T follicular helper cell (primary cell): ENCODE data around the gene PPARG.

Experiments used
- DNase-seq: peaks from one replicate; pipeline ENCODE4 v3.0.0-alpha.2; 2020; ENCODE audit warnings: low read depth

Gene PPARG

DNA sequence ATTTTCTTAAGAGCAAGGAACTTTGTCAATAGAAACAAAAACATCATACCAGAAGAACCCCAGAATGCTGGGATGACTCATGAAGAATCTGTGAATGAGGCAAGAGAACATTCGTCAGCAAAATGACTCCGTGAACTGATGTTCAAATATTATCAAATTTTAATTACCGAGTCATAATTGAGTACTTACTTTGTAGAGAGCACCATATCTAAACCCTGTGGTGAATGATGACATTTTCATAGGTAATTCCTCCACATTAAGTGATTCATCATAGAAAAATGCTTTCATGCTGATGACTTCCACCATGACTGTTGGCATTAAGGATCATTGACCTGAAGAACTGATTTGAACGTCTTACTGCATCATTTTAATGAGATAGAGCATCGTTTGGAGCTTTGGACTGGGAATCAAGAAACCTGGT lies 56.3 kb downstream of the PPARG start:
- DNase-seq = no peak

DNA sequence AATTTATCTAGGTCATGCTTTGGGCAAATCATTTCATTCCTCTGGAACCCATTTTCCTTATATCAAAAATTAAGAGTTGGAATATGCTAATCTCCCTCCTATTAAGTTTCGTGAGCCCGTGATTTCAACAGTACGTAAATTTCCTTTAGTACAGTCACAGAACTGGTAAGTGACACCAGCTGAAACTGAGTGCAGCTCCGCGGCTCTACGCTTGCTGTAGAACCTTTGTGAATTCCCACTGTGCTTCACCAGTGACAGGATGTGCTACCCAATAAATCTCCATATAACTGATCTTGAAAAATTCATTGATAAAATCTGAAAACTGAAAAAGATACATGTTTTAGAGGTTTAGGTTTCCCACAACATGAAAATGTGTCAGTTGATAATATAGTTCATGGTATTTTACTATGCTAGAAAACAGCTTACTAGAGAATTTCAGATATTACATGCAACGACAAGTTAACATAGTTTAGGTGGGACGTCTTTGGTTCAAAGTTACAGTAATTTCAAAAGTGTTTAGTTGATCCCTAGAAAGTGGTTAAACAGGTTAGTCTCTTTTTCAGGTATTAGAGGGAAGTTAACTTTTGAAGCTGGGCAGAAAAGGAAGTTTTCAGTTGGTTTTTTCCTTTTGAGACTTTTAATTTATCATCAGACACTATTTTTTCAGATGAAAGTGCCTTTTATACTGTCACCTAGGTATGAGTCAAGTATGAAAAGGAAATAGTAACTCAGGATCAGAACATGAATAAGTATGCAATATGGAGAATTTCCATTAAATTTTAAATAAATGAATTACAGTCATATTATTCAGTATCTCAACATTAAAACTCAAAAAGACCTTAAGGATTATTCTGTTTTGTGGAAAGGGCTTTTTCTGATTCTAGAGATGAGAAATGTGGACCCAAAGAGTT lies 57.0 kb downstream of the PPARG start:
- DNase-seq = no peak

DNA sequence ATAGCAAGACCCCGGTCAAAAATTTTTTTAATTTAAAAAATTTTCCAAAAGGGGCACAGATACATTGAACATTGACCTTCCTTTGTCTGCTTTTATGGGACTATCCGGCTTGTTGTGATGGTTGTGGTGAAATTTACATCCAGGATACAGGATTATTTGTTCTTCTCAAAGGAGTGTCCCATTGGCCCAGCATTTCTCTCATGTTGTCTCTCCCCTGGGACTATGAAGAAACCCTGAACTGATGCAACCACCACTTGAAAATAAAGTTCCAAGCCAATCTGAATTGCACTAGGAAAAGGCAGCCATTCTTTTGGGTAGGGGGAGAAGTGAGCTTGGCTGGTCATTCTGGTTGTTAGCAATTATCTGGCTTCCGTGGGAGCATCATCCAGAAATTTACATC lies 58.4 kb downstream of the PPARG start:
- no peak for DNase-seq

DNA sequence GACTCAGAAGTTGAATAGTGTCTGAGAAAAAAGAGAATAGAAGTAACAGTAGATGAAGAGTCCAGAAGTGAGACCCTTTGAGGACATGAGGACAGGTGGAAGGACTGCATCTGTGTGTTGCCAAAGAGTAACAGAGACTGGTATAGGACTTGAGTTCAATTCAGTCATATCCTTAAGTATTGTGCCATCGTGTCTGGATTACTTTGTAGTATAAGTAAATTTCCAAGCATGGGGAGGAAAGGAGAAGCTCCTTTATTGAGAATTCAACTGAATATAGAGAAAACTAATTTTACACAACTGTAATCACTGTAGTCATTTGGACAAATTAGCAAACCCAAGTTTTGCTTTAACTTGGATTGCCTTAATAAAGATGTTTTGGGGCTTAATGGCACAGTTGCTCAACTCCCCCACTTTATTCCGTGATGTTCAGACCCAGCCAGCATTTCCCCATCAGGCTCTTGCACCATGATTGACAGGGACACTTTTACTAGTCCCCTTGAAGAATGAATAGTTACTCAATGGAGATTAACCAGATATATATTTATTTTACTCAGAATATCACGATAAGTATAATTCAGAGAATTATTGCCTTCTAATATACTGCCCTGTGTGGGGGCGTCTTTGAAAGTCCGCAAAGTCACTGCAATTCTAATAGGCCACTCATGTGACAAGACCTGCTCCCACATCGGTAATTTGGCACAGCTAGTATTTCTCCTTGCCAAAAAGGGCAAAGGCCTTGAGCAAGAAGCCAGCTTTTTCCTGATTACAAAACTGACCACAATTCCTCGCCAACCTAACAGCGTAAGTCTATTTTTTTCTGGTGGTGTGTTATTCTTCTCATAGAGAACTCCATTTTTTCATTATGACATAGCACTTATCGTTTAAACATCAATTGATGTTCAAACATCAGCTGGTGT lies 61.3 kb downstream of the PPARG start:
- no peak for DNase-seq

DNA sequence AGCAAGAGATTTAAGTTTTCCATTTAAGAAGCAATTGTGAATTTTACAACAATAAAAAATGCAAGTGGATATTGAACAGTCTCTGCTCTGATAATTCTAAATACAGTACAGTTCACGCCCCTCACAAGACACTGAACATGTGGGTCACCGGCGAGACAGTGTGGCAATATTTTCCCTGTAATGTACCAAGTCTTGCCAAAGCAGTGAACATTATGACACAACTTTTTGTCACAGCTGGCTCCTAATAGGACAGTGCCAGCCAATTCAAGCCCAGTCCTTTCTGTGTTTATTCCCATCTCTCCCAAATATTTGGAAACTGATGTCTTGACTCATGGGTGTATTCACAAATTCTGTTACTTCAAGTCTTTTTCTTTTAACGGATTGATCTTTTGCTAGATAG lies 62.3 kb downstream of the PPARG start:
- no peak for DNase-seq

DNA sequence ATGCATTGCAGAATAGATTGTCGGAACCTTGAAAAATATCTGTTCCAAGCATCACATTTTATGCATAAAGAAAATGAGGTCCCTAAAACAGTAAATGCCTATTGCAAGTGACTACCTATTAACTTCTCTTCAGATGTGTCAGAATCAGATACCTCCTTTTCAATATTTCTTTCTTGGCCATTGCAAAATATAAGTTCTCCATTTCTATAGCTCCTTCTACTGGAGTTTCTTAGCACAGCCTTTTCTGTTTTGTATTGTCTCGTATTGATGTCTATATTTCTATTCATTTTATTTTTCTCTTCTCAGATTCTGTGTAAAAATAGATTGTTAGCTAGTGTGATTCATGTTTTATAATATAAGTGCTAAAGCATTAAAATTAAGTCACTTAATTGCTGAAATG lies 63.4 kb downstream of the PPARG start:
- no peak for DNase-seq

DNA sequence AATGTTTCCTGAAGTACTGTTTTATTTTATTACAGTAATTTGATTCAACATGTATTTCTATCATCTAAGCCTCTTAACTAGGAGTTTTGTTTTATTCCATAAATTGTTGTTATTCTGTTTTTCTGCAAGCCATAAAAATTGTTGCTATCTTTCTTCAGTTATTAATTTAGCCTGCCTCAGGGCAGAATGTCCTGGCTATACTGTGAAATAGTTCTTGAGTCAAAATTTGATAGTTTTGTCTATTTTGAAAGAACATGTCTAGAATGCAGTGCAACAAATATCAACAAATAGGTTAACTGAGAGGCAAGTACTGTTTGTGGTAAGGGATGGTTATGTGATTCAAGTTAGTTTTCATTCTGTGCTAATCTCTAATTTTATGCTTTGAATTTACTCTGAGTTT lies 63.9 kb downstream of the PPARG start:
- DNase-seq = no peak

DNA sequence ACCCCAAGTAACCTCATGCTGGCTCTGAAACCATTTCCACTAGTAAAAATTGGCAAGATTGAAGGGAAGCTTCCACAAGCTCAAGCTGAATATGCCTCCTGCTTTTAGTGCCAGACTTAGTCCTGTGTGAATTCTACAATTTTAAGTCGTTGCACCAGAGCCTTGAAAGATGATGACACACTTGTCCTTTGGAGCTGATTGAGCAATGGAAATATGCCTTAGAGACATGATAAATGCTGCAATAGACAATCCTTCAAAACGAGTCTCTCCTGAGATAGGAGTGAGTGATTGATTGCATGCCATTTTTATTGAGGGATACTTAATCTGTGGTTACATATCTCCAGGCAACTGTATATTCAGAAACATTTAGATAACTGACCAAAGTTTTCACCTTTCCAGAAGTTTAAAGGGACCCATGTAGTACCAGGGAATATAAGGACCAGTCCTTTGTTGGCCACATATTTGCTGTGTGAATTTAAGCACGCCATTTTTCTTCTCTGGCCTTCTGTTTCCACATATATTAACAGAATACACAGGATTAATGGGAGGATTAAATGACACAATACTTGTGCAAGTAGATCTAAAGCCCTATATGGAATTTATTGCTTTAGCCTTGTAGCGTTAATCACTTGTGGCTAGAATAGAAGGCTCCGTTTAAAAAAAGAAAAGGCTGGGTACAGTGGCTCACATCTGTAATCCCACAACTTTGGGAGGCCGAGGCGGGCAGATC lies 65.1 kb downstream of the PPARG start:
- DNase-seq = no peak

DNA sequence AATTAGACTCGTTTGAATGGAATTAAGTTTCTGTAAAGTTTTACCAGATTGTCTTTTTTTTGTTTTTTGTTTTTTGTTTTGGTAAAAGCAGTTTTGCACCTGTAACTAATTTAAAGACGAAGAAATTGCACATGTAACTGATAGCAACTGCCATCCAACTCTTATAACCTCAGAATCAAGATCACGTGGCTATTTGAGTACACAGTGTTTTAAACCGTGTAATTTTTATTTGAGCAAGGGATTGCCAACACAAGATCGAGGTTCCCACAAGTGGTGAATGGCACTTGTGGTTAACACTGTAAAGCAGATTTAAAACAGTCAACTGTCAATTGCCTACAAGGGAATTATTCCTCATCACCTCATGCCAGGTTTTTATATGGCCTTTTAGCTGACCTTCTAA lies 67.3 kb downstream of the PPARG start:
- no peak for DNase-seq

DNA sequence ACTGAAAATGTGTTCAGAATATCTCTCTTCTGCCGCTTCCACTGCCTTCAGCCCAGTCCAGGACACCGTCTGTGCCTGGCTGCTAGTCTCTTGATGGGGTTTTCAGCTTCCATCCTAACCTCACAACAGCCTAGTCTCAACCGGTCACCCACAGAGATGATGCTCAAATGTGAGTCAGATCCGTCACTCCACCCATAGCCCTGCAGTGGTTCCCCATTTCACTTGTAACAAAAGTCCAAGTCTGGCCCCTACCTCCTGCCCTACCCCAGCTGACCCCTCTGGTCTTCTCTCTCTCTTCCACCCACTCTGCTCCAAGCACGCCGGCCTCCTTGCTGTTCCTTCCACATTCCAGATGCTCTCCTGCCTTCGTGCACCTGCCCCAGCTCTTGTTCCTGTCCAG lies 68.1 kb downstream of the PPARG start:
- no peak for DNase-seq

DNA sequence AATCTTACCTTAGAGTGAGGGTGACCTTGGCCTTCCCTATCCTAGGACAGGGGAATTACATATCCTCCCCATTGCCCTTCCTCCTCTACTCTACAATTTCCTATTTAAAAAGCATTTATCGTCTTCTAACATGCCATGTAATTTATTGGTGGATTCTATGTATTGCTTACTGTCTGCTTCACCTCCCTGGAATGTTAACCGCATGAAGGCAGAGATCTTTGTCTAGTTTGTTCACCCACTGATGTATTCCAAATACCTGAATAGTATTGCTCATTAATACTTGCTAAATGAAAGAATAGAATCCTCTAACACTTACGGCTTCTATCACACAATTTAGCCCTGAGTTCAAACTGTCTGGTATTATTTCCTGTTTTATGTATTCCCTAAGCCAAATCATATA lies 68.6 kb downstream of the PPARG start:
- no peak for DNase-seq

DNA sequence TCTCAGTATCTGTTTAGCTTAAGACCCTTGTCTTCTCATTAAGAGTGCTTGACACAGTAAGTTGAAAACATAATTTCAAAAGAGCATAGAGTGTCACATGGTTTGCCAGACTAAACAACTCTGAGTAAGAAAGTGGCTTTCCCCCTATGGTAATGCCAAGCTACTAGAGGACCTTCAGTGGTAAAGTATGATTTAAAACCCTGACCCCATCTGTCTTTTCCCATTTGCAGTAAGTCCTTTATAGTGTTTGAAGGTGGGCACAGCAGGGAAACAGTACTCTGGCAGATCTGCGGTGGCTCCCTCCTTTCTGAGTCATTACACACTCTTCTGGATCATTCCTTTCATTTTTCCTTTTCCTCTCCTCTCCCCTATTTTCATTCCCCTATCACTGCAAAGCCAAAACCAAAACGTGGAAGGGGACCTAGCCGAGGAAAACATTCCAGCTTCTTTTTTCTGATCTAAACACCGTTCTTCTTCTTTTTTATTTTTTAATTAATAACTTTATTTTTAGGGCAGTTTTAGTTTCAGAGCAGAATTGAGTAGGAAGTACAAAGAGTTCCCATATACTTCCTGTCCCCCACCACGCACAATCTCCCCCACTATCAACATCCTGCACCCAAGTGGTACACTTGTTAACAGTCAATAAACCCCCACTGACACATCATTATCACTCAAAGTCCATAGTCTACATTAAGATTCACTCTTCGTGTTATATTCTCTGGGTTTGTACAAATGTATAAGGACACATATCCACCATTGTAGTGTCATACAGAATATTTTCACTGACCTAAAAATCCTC lies 74.7 kb downstream of the PPARG start:
- DNase-seq = no peak

DNA sequence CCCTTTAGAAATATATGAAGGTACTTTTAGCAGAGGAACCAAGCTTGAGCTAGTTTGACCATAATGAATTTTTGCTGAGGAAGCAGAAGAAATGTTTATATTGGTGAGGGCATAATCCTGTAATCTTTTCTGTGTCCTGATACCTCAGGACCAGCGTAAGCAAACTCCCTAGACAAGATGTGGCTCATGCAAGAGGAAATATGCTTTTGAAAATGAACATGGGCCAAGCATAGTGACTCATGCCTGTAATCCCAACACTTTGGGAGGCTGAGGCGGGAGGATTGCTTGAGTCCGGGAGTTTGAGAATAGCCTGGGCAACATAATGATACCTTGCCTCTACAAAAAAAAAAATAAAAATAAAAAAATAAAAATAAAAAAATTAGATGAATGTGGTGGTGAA lies 78.5 kb downstream of the PPARG start:
- no peak for DNase-seq

DNA sequence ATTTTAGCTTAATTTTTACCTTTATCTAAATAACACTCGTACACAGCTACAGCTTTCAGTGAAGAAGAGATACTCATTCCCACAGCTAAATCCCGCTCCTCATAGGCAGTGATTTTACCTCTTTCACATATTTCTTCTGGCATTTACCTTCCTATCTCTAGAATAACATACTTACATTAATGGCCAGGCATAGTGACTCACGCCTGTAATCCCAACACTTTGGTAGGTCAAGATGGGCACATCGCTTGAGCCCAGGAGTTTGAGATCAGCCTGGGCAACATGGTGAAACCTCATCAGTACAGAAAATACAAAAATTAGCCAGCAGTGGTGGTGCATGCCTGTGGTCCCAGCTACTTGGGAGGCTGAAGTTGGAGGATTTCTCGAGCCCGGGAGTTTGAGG lies 80.2 kb downstream of the PPARG start:
- no peak for DNase-seq

DNA sequence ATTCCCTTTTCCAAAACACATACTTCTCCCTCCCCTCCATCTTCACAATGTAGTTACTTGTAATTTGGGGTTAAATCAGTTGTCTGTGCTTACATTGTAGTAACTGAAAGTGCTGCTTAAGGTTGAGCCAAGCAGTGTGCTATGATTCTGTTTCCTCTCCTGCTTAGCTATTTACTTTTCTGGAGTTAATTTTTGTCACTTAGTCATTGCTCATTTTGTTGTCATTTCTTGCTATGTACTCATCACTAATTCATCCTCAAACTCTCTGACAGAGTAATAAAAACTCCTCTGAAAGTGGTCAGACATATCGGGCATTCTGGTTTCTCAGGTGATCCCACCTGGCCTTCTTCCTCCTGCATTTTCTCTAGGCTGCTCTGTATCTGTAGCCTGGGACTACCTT lies 80.7 kb downstream of the PPARG start:
- no peak for DNase-seq

DNA sequence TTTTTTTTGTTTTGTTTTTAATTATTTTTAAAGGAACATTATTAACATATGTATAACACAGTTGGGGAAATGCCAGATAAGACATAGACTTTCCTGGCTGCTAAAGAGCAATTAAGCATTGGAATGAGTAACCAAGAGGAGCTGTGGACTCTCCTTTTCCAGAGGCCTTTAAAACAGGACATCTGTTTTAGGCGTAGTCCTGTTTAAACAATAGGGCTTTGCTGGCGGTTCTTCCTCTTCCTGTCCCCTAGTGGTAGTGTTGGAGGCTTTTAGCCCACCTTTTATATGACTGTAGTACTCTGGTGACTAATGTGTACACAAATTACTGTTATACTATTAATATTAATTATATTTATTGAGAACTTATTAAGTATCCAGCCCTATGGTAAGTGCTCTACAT lies 81.9 kb downstream of the PPARG start:
- no peak for DNase-seq

DNA sequence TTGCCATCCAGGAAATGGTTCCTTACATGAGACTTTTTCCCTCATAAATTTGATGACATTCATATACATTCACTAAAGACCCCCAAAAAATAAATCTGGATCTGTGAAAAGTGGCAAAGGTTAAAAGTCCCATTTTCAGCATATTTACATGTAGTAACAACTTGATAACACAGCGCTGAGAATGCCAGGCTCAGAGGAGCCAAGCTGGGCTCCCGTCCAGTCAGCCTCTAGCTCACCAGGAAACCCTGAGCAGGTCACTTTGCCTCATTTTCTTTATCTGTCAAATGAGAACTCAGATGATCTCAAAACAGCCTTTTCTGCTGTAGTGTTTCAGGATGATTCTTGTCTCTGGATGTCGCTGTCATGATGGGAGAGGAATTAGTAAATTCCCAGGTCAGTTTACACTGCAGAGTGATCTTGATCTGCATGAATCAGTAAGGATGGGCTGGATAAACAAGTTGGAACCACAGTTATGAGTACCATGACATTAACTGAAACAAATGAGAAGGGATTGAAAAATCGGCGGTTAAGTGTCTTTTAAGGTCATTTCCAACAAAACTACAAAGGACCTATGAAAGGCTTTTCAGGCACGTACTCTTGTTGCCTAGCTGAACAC lies 82.8 kb downstream of the PPARG start:
- no peak for DNase-seq

DNA sequence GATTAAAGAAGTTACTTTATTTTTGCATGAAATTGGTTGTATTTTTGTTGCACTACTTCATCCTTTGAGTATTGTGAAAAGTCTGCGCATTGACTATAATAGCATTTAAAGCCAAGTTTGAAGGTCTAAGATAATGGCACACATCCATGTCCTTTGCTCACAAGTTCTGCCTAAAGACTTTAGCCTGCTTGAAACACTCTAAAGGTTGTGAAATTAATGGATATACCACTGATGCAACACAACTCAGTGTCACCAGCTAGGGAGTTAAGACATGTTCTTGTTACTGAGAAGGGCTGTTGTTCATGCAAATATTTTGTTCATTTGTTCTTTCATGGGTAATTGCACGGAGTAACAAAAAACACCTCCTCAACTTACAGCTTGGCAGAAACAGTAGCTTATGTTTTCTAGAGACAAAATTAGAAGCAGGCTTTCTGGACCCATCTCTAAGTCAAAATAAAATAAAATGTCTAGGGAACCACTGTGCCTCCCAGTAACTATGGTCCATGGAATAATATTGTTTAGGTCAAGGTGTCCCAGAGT lies 83.9 kb downstream of the PPARG start:
- DNase-seq = no peak

DNA sequence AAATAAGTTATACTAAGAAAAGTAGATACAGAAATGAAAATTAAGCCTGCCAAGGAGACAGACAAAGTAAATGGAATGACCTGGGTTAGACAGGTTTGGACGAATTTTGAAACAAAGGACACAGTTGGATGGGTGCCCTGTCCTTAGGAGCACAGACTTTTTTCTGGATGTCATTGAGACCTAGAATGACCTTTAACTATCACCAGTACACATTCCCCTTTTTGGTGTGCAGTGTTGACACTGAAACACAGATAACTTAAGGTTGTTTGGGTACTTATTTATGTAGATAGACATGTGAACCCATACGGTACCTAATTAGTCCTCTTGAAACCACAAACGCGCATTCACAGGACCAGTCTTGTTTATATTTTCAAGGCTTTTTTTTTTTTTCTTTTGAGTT lies 86.7 kb downstream of the PPARG start:
- no peak for DNase-seq

DNA sequence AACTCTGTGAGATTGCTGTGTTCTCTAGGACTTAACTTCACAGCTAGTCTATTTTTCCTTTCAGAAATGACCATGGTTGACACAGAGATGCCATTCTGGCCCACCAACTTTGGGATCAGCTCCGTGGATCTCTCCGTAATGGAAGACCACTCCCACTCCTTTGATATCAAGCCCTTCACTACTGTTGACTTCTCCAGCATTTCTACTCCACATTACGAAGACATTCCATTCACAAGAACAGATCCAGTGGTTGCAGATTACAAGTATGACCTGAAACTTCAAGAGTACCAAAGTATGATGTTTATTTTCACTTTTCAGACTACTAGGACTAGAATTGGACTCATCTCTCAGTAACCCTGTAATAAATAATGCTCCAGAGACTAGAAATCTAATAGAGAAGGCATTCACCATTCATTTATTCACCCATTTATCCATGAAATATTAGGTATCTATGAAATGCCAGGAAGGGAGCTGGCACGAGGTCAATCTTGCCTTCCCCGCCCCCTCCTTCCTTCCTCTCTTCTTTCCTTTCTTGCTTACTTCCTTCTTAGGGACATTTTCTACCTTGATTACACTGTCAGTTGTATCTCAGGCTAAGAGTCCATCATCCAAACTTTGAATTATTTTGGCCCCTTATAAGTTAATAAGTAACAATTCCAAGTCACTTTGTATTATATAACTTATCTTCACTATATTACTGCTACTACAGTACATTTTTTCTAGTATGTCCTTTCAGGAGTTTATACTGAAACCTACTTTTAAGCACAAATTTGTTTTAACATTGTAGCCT lies 91.0 kb downstream of the PPARG start:
- DNase-seq = no peak
